Brain microvascular endothelial cell (primary cell): ENCODE measurements around the gene TBC1D19.

Experiments used
- DNase-seq: peaks from one replicate; pipeline ENCODE4 v3.0.0-alpha.2; 2020
- H3K27ac ChIP-seq: fragments of 250-450 bp; sonication (Bioruptor Pico); 2 replicates; pipeline ENCODE4 v1.5.1; 2020; ENCODE audit warnings: mild to moderate bottlenecking, moderate library complexity
- H3K27me3 ChIP-seq: fragments of 250-450 bp; sonication (Bioruptor Pico); replicated peaks from 2 replicates; pipeline ENCODE4 v1.5.1; 2020; ENCODE audit warnings: mild to moderate bottlenecking
- H3K36me3 ChIP-seq: fragments of 250-450 bp; sonication (Bioruptor Pico); replicated peaks from 2 replicates; pipeline ENCODE4 v1.5.1; 2020; ENCODE audit warnings: mild to moderate bottlenecking
- H3K4me3 ChIP-seq: 2 replicates; pipeline ENCODE4 v1.5.1; 2011; ENCODE audit warnings: low read depth, mild to moderate bottlenecking, control low read depth, low read length, moderate library complexity
- in situ Hi-C: cut with HindIII; loops from 2 replicates; pipeline ENCODE4 v1.10.0; 2017; ENCODE audit warnings: low sequenced_read_pairs, low pct_ligation_motif_present
- TF ChIP-seq, protein P1 (sequence below): IDR thresholded peaks from 2 replicates; pipeline ENCODE4 v1.5.1; 2011; ENCODE audit warnings: low read depth, mild to moderate bottlenecking, moderate library complexity, low read length, control low read depth, inconsistent platforms; ENCODE audit errors: missing control alignments

TBC1D19 gene

DNA sequence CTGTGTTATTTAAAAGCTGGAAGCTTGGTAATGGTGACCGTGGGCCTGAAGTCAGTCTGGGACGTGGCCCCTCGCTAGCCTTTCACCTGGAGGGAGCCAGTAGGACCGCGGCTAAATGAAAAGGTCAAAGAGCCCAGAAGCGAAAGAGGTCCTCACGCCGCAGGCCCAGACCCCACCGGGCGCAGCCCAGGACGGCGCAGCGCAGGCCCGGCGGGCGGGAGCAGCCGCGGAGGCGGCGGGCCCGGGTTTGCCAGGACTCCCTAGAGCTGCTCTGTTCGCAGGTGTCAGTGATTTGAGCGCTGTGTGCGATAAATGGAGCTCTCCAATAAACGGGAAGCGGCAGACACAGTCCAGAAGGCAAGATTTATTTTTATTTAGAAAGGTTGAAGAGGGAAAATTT is 220.6 kb downstream of the TBC1D19 start:
- Histone ChIP-seq H3K4me3 (no peak overlapping the region), H3K27ac (no peak overlapping the region), H3K27me3 (no peaks in the 10 kb centered on the region), H3K36me3 (no peaks in the 10 kb centered on the region)
- no peak for DNase-seq
- in situ Hi-C loops = no loop called here
- TF ChIP-seq, protein P1, sequence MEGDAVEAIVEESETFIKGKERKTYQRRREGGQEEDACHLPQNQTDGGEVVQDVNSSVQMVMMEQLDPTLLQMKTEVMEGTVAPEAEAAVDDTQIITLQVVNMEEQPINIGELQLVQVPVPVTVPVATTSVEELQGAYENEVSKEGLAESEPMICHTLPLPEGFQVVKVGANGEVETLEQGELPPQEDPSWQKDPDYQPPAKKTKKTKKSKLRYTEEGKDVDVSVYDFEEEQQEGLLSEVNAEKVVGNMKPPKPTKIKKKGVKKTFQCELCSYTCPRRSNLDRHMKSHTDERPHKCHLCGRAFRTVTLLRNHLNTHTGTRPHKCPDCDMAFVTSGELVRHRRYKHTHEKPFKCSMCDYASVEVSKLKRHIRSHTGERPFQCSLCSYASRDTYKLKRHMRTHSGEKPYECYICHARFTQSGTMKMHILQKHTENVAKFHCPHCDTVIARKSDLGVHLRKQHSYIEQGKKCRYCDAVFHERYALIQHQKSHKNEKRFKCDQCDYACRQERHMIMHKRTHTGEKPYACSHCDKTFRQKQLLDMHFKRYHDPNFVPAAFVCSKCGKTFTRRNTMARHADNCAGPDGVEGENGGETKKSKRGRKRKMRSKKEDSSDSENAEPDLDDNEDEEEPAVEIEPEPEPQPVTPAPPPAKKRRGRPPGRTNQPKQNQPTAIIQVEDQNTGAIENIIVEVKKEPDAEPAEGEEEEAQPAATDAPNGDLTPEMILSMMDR = no peak

DNA sequence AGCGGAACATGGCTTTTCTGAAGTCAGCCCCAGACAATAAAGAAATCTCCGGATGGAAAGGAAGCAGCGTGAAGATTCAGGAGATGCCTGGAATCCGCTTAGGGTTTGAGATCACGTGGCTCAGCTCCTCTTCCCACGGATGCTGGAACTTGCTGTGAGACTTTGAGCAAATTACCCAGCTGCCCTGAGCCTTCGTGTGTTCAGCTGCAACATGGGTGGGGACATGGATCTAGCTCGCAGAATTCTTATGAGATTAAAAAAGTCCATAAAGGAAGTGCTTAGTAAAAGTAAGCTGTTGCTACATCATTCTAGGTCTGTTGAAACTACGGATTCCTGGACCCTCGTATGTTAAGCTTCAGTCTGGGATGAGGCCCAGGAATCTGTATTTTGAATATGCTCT is 221.0 kb downstream of the TBC1D19 start:
- in situ Hi-C loops = no loop called here
- Histone ChIP-seq H3K36me3 (no peaks in the 10 kb centered on the region), H3K27ac (no peak overlapping the region), H3K4me3 (no peak overlapping the region), H3K27me3 (no peaks in the 10 kb centered on the region)
- DNase-seq = no peak
- TF ChIP-seq, protein P1 = no peak
